IMR-90 (cell line): Measurements from ENCODE around the gene PTPRG. TPM values are rescaled to one million over a fixed set of nuclear protein-coding genes. Genes with fewer than 3 reads are reported as not detected.

ENCODE experiments used
- ATAC-seq: fragments of 200-7000 bp; cut with Tn5 transposase; 2 replicates; pipeline ENCODE4 v1.9.1; 2020; ENCODE audit warnings: low read depth, mild to moderate bottlenecking, moderate library complexity
- BruUV-seq: library from RNA; stranded (reverse); fragments of 400-500 nt; replicated peaks from 2 replicates; lab custom pipeline; 2021; lab: Mats Ljungman, UMichigan
- CTCF ChIA-PET: fragments of 300-600 bp; formaldehyde crosslinking; extraction: SDS; loops from one replicate; lab custom pipeline; 2021; ENCODE audit warnings: antibody characterized with exemption; lab: Yijun Ruan, JAX
- POLR2A ChIA-PET: fragments of 300-600 bp; sonication (Branson Sonifier 250); formaldehyde crosslinking; loops from one replicate; lab custom pipeline; 2022; ENCODE audit warnings: antibody characterized with exemption; ENCODE audit not compliant: unreplicated experiment; lab: Charles Lee
- DNase-seq: peaks from one replicate; pipeline ENCODE4 v3.0.0; 2013
- H2AFZ ChIP-seq: replicated peaks from 2 replicates; pipeline ENCODE3; 2013; ENCODE audit warnings: low read length, mild to moderate bottlenecking; ENCODE audit not compliant: poor library complexity
- H2AK5ac ChIP-seq: 2 replicates; pipeline ENCODE4 v1.6.1; 2013; ENCODE audit warnings: low read depth, low read length, inconsistent platforms
- H2AK9ac ChIP-seq: replicated peaks from 2 replicates; pipeline ENCODE3; 2013; ENCODE audit warnings: mild to moderate bottlenecking, low read depth, low read length, moderate library complexity; ENCODE audit not compliant: poor library complexity
- H2BK120ac ChIP-seq: 2 replicates; pipeline ENCODE4 v1.6.1; 2013; ENCODE audit warnings: low read depth, low read length, inconsistent platforms
- H2BK15ac ChIP-seq: 3 replicates; pipeline ENCODE4 v1.6.1; 2013; ENCODE audit warnings: low read depth, low read length, inconsistent platforms
- H2BK20ac ChIP-seq: 2 replicates; pipeline ENCODE4 v1.6.1; 2013; ENCODE audit warnings: low read depth, mild to moderate bottlenecking, inconsistent platforms, low read length, moderate library complexity
- H2BK5ac ChIP-seq: 2 replicates; pipeline ENCODE4 v1.6.1; 2013; ENCODE audit warnings: mild to moderate bottlenecking, low read depth, low read length, inconsistent platforms; ENCODE audit not compliant: poor library complexity, severe bottlenecking
- H3K14ac ChIP-seq: replicated peaks from 2 replicates; pipeline ENCODE4 v1.6.1; 2013; ENCODE audit warnings: low read depth, low read length, inconsistent platforms
- H3K18ac ChIP-seq: 2 replicates; pipeline ENCODE4 v1.6.1; 2013; ENCODE audit warnings: low read depth, low read length, control low read depth
- H3K23ac ChIP-seq: 2 replicates; pipeline ENCODE4 v1.6.1; 2013; ENCODE audit warnings: low read depth, low read length, inconsistent platforms
- H3K27ac ChIP-seq: 2 replicates; pipeline ENCODE4 v1.5.1; 2013; ENCODE audit warnings: mild to moderate bottlenecking, control low read depth, low read length; ENCODE audit not compliant: insufficient read depth
- H3K27me3 ChIP-seq: 2 replicates; pipeline ENCODE4 v1.6.1; 2013; ENCODE audit warnings: low read length; ENCODE audit not compliant: control insufficient read depth, insufficient read depth
- H3K36me3 ChIP-seq: 2 replicates; pipeline ENCODE4 v1.6.1; 2013; ENCODE audit warnings: low read length, mixed read lengths; ENCODE audit not compliant: control insufficient read depth, insufficient read depth
- H3K4ac ChIP-seq: 2 replicates; pipeline ENCODE4 v1.6.1; 2013; ENCODE audit warnings: low read depth, low read length, inconsistent platforms
- H3K4me1 ChIP-seq: 2 replicates; pipeline ENCODE4 v1.6.1; 2013; ENCODE audit warnings: low read length, mixed read lengths; ENCODE audit not compliant: control insufficient read depth, insufficient read depth
- H3K4me2 ChIP-seq: 2 replicates; pipeline ENCODE4 v1.6.1; 2013; ENCODE audit warnings: low read depth, mild to moderate bottlenecking, control low read depth, low read length, moderate library complexity
- H3K4me3 ChIP-seq: 2 replicates; pipeline ENCODE4 v1.5.1; 2013; ENCODE audit warnings: low read depth, mild to moderate bottlenecking, control low read depth, low read length, moderate library complexity; ENCODE audit not compliant: insufficient read depth
- H3K56ac ChIP-seq: 2 replicates; pipeline ENCODE4 v1.6.1; 2013; ENCODE audit warnings: low read length, inconsistent platforms; ENCODE audit not compliant: insufficient read depth; ENCODE audit errors: extremely low read depth
- H3K79me1 ChIP-seq, 2 experiments: 2 replicates each; pipeline ENCODE4 v1.6.1; 2013; ENCODE audit warnings: low read length in 2 of 2, inconsistent platforms in 1 of 2, low read depth in 1 of 2
- H3K9ac ChIP-seq: 2 replicates; pipeline ENCODE4 v1.6.1; 2013; ENCODE audit warnings: low read depth, low read length, control low read depth
- H3K9me1 ChIP-seq: 2 replicates; pipeline ENCODE4 v1.6.1; 2013; ENCODE audit warnings: low read length, inconsistent platforms; ENCODE audit not compliant: insufficient read depth
- H3K9me3 ChIP-seq: 2 replicates; pipeline ENCODE4 v1.6.1; 2013; ENCODE audit warnings: low read length; ENCODE audit not compliant: control insufficient read depth, insufficient read depth
- H4K20me1 ChIP-seq: 2 replicates; pipeline ENCODE4 v1.6.1; 2013; ENCODE audit warnings: low read length, inconsistent platforms; ENCODE audit not compliant: insufficient read depth
- H4K5ac ChIP-seq: 2 replicates; pipeline ENCODE4 v1.6.1; 2013; ENCODE audit warnings: mild to moderate bottlenecking, low read depth, low read length, control low read depth
- H4K8ac ChIP-seq, 2 experiments: 2 replicates each; pipeline ENCODE4 v1.6.1; 2013; ENCODE audit warnings: low read depth in 2 of 2, low read length in 2 of 2, control low read depth in 1 of 2, inconsistent platforms in 1 of 2
- H4K91ac ChIP-seq: 2 replicates; pipeline ENCODE4 v1.6.1; 2013; ENCODE audit warnings: low read depth, low read length, inconsistent platforms; ENCODE audit not compliant: insufficient read depth
- BHLHE40 ChIP-seq: fragments of 150-350 bp; IDR thresholded peaks from 2 replicates; pipeline ENCODE4 v1.6.1; 2016; ENCODE audit warnings: mild to moderate bottlenecking, low read depth, low read length
- WGBS, 2 experiments: methylation state at CpG; one replicate each; pipeline versions ENCODE4 v1.1.5 to v1.1.7; 2013; ENCODE audit warnings: missing lambda C conversion rate in 2 of 2; ENCODE audit not compliant: insufficient read length in 1 of 2; ENCODE audit errors: extremely low coverage in 2 of 2; 5-methylcytosine and 5-hydroxymethylcytosine counted together
- dilution Hi-C: fragments of 300-500 bp; cut with HindIII; formaldehyde crosslinking; loops from one replicate; pipeline ENCODE4 v1.14.3; 2018; ENCODE audit warnings: low sequenced_read_pairs; ENCODE audit not compliant: unreplicated experiment
- in situ Hi-C: fragments of 300-500 bp; cut with MboI; formaldehyde crosslinking; loops from 3 replicates; pipeline ENCODE4 v1.14.3; 2019; ENCODE audit warnings: low sequenced_read_pairs, inconsistent platforms, mixed read lengths
- intact Hi-C: fragments of 100-400 bp; cut with micrococcal nuclease; formaldehyde crosslinking; loops from 2 replicates; pipeline ENCODE4 v1.10.0; 2022
- polyA plus RNA-seq, 3 experiments: library from polyadenylated mRNA; depleted of rRNA; stranded (reverse); fragments of >200 nt; gene quantifications; 2 replicates each; pipeline ENCODE4 v1.2.3, GENCODE V29; 2012; ENCODE audit warnings: low replicate concordance in 1 of 3
- total RNA-seq: library from RNA; depleted of rRNA; stranded (reverse); fragments of >200 nt; gene quantifications from 2 replicates; pipeline ENCODE4 v1.2.3, GENCODE V29; 2012
- TF ChIP-seq, protein P1 (sequence below): fragments of 150-350 bp; IDR thresholded peaks from 2 replicates; pipeline ENCODE4 v1.6.1; 2017; ENCODE audit warnings: mild to moderate bottlenecking, antibody characterized with exemption, low read length, low read depth

PTPRG gene
- total and polyA plus RNA-seq, 2 of the 4 experiments (the other 2 are of a cell fraction) = 7.7 to 31.0 TPM

DNA sequence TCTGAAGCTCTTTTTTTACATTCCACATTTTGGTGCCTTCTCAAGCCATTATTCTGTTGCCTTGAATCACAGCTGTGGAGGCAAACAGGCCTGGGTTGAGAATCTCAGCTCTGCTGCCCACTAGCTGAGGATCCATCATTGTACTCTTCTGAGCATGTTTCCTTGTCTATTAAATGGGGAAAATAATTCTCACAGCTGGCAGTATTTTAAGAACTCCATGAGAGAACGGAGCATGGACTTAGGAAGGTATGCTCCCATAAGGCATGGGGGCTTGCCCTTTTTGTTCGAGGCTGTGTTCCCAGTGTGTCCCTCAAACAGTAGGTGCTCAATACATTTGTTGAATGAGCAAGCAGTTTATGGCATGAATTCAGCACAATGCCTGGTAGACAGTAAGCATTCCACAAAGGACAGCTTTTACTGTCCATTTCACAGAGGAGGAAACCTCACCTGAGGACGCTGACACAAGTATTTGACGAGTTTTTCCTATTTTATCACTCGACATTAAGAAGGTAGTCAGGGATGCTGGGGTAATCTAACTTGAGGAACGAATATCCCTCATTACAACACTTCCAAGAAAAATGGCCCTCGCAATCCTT is 2.1 kb upstream of the PTPRG start:
- TF ChIP-seq, protein P1, sequence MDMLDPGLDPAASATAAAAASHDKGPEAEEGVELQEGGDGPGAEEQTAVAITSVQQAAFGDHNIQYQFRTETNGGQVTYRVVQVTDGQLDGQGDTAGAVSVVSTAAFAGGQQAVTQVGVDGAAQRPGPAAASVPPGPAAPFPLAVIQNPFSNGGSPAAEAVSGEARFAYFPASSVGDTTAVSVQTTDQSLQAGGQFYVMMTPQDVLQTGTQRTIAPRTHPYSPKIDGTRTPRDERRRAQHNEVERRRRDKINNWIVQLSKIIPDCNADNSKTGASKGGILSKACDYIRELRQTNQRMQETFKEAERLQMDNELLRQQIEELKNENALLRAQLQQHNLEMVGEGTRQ = no peak
- no peak for TF ChIP-seq BHLHE40
- Histone ChIP-seq H3K4ac (no peak overlapping the region), H3K27me3 (no peaks in the 10 kb centered on the region), H2BK5ac (no peak overlapping the region), H3K79me1 (peaks cover 0 to 25% of the 10 kb centered on the region in 2 experiments; a peak in 2 of 4 replicates), H3K56ac (no peak overlapping the region), H3K9ac (no peak overlapping the region), H3K9me1 (no peaks in the 10 kb centered on the region), H4K8ac (no peak overlapping the region), H3K36me3 (no peaks in the 10 kb centered on the region), H3K23ac (no peak overlapping the region), H3K27ac (no peak overlapping the region), H4K20me1 (peaks cover 12% of the 10 kb centered on the region), H3K9me3 (0 out of 2 replicates have a peak, but pooled peaks cover 4% of the 10 kb centered on the region), H2AK5ac (no peak overlapping the region; the same call in 1 of the 2 replicates), H2AK9ac (peak overlapping the region; percentile 38), H3K18ac (no peak overlapping the region), H4K5ac (no peak overlapping the region), H2BK120ac (no peak overlapping the region), H2AFZ (peak overlapping the region; percentile 77), H3K4me2 (no peak overlapping the region), H3K14ac (no peak overlapping the region), H2BK20ac (no peak overlapping the region), H3K4me3 (no peak overlapping the region), H3K4me1 (0 out of 2 replicates have a peak, but pooled peaks cover 2% of the 10 kb centered on the region), H4K91ac (no peak overlapping the region), H2BK15ac (no peak overlapping the region)
- ATAC-seq = no peak
- dilution Hi-C loops (no loop called here), intact Hi-C loops (no loop called here), in situ Hi-C loops (no loop called here)
- WGBS, 2 experiments = 100% methylated on average over 2 of the region's 7 CpGs; no CpG with 5 or more reads in 1 of the 2 experiments
- ChIA-PET POLR2A (no interaction called here), CTCF (no interaction called here)
- BruUV-seq = no TSS peak
- no peak for DNase-seq
